NB4 (cell line): ENCODE data around the gene NRP1.

Experiments
- MYC ChIP-seq: IDR thresholded peaks from 2 replicates; pipeline ENCODE4 v1.6.1; 2011; ENCODE audit warnings: low read depth, low read length
- POLR2A ChIP-seq: IDR thresholded peaks from 2 replicates; pipeline ENCODE4 v1.6.1; 2011; ENCODE audit warnings: mild to moderate bottlenecking; ENCODE audit not compliant: insufficient read length; ENCODE audit errors: extremely low read depth
- TF ChIP-seq, protein P1 (sequence below): IDR thresholded peaks from 2 replicates; pipeline ENCODE4 v1.6.1; 2011; ENCODE audit warnings: low read depth, low read length
- TF ChIP-seq, protein P2 (sequence below): IDR thresholded peaks from one replicate; pipeline ENCODE4 v1.5.1; 2012; ENCODE audit warnings: low read depth, low read length

DNA sequence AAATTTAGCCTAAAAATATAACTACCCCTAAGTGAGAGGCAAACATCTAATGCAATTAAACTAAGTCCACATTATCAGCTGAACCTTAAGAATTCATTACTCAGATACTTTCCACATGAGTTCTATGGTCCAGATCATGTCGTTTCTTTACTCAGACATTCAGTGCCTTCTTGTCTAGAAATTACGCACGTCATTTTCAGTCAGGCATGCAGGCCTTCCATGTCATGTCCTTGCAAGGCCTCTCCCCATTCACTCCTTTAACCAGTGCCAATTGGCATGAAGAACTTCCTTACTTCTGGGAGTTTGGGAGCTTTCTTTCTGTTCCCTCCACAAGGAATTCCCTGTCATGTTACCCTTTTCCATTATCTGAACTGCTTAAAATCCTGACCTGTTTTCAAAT is 118.8 kb downstream of the NRP1 start:
- no peak for TF ChIP-seq POLR2A
- TF ChIP-seq, protein P1, sequence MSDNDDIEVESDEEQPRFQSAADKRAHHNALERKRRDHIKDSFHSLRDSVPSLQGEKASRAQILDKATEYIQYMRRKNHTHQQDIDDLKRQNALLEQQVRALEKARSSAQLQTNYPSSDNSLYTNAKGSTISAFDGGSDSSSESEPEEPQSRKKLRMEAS: no peak
- TF ChIP-seq, protein P2, sequence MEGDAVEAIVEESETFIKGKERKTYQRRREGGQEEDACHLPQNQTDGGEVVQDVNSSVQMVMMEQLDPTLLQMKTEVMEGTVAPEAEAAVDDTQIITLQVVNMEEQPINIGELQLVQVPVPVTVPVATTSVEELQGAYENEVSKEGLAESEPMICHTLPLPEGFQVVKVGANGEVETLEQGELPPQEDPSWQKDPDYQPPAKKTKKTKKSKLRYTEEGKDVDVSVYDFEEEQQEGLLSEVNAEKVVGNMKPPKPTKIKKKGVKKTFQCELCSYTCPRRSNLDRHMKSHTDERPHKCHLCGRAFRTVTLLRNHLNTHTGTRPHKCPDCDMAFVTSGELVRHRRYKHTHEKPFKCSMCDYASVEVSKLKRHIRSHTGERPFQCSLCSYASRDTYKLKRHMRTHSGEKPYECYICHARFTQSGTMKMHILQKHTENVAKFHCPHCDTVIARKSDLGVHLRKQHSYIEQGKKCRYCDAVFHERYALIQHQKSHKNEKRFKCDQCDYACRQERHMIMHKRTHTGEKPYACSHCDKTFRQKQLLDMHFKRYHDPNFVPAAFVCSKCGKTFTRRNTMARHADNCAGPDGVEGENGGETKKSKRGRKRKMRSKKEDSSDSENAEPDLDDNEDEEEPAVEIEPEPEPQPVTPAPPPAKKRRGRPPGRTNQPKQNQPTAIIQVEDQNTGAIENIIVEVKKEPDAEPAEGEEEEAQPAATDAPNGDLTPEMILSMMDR: no peak
- no peak for TF ChIP-seq MYC
